GM12891 (cell line): ENCODE results near the gene CEP76.

ENCODE experiments used
- POLR2A ChIP-seq: IDR thresholded peaks from 2 replicates; pipeline ENCODE4 v1.6.1; 2011; ENCODE audit warnings: low read depth, low read length, control low read depth
- POLR2AphosphoS5 ChIP-seq: IDR thresholded peaks from 2 replicates; pipeline ENCODE4 v1.6.1; 2011; ENCODE audit warnings: low read depth, low read length, control low read depth

- TF ChIP-seq POLR2A = no peak
- no peak for TF ChIP-seq POLR2AphosphoS5
Observed at GRCh38 chr18:12699747-12700146, 2.8 kb downstream of the CEP76 start.
